Ovary (tissue), 9 donors: ENCODE results near the gene PPL. TPM values are rescaled to one million over a fixed set of nuclear protein-coding genes. Genes with fewer than 3 reads are reported as not detected.

Experiments
- DNase-seq, 5 donors: peaks; one replicate each; pipeline ENCODE4 v3.0.0-alpha.2; 2019 to 2020
- H3K27ac ChIP-seq, 2 donors: fragments of 200-600 bp; one replicate each; pipeline versions ENCODE4 v1.5.1 to v1.8.0; 2019 to 2022
- H3K27me3 ChIP-seq: fragments of 200-600 bp; one replicate; pipeline ENCODE4 v1.8.0; 2022
- H3K36me3 ChIP-seq: fragments of 200-600 bp; sonication (generic); one replicate; pipeline ENCODE4 v1.5.1; 2019
- H3K4me1 ChIP-seq: one replicate; pipeline ENCODE4 v1.8.1; 2013; ENCODE audit warnings: mild to moderate bottlenecking, moderate library complexity; ENCODE audit not compliant: insufficient read depth
- H3K4me3 ChIP-seq: fragments of 200-600 bp; sonication (generic); one replicate; pipeline ENCODE4 v1.5.1; 2017
- H3K9me3 ChIP-seq, 2 donors: fragments of 200-600 bp in 1 of 2; sonication (generic) in 1 of 2; one replicate each; pipeline versions ENCODE4 v1.5.1 to v1.8.1; 2013 to 2019; ENCODE audit warnings: mild to moderate bottlenecking in 1 of 2, moderate library complexity in 1 of 2
- CTCF ChIP-seq, 3 donors: fragments of 450-650 bp in 2 of 3; fragments of 200-600 bp in 1 of 3; IDR thresholded peaks; one replicate each; pipeline versions ENCODE4 v1.5.1 to v1.8.0; 2016 to 2022; ENCODE audit warnings: antibody characterized with exemption in 3 of 3, mild to moderate bottlenecking in 1 of 3
- EP300 ChIP-seq: sonication (generic); formaldehyde crosslinking; IDR thresholded peaks from one replicate; pipeline ENCODE4 v1.6.1; 2017; ENCODE audit warnings: antibody characterized with exemption
- POLR2A ChIP-seq: fragments of 450-650 bp; IDR thresholded peaks from one replicate; pipeline ENCODE4 v1.6.1; 2017; ENCODE audit warnings: antibody characterized with exemption, mild to moderate bottlenecking, moderate library complexity
- WGBS, 3 donors: extraction: QIAGEN DNeasy Blood & Tissue Kit in 1 of 3; methylation state at CpG; one replicate each; pipeline versions ENCODE4 v1.1.5 to v1.1.7; 2013 to 2017; 5-methylcytosine and 5-hydroxymethylcytosine counted together
- intact Hi-C, 4 donors: fragments of 100-400 bp; cut with DNase I; formaldehyde crosslinking; loops; one replicate each; pipeline versions ENCODE4 v1.11.0 to v1.15.1; 2022 to 2023
- polyA plus RNA-seq, 2 donors: library from polyadenylated mRNA; stranded (reverse); fragments of 200-250 nt in 1 of 2; fragments of 350-450 nt in 1 of 2; fragmentation: Illumina TruSeq in 1 of 2; extraction: RNeasy Lipid Tissue Mini Kit (QIAGEN cat#74804) in 1 of 2; gene quantifications; one replicate each; pipeline ENCODE4 v1.2.3, GENCODE V29; 2013 to 2014
- total RNA-seq, 7 donors: library from RNA; depleted of rRNA in 2 of 7; stranded (reverse); fragments of >200 nt in 2 of 7; fragmentation: NEBNext Ultra II Directional in 3 of 7; extraction: Animal tissue kit (Norgen Biotek cat#: 25700) in 3 of 7; gene quantifications; one replicate each; pipeline versions ENCODE4 v1.1.0 to v1.2.4, GENCODE V29; 2016 to 2023
- donor health status: DM: no; HTN: no; CAD: no; lungs with moderate emphysema.
- donor health status: DM: no; HTN: no; CAD: no.
- donor health status: Bipolar disorder and iron deficiency.
- donor health status: DM: yes; HTN: yes; CAD: no.
- donor health status: DM: no; HTN: no; CAD: no.
- donor health status: DM: yes; HTN: yes; CAD: no.

The PPL gene
- total and polyA plus RNA-seq, 9 donors: 4.2 to 37.8 (median 9.1) TPM

DNA sequence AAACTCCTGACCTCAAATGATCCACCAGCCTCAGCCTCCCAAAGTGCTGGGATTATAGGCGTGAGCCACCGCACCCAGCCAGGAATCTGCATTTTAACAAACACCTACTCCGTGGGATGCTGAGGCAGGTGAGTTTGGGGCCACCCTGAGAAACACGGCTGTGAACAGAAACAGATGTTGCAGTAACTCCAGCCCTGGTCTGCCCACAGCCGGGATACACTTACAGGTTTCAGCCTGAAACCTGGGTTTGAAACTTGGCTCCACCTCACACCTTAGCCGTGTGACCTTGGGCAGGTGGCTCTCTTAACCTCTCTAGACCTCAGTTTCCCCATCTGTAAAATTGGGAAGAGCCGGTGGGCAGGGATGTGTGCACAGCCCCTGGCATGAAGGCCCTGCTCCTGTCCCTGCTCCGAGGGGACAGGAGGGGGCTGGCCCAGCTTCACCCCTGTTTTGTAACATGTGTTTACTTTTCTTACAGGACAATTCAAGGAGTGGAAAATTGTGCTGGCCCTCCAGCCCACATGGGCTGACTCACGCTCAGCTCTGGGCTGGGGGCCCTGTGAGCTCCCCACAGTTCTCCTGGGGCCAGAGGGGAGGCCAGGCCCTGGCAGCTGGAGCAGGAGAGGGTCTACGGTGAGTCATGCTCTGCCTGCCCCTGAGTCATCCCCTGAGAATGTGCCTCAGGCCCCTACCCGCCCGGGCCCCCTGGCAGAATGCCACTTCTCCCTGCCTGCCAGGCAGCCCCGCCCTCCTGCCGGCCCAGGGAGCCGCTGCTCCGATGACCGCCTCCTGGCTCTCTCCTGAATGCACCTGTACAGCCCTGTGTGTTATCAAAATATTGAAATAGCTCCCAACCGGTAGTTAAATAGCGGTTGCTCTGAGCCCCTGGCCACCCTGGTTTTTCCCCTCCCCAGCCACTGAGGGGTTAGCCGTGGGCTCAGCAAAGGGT, 7.7 kb upstream of the PPL start:
- H3K9me3 ChIP-seq: no peaks in the 10 kb centered on the region
- DNase-seq: peak; percentile 97 to 98 (median 98)
- H3K4me1 ChIP-seq: peaks cover 29% of the 10 kb centered on the region
- no peaks in the 10 kb centered on the region for H3K27me3 ChIP-seq
- peak overlapping the region; percentile 67 to 82 for H3K27ac ChIP-seq
- no peak for TF ChIP-seq CTCF (IDR thresholded peaks at IDR 0.05)
- TF ChIP-seq POLR2A: no peak
- peak; percentile 50 for TF ChIP-seq EP300
- no peaks in the 10 kb centered on the region for H3K36me3 ChIP-seq
- intact Hi-C loops: loop anchor here in 3 of 4 donors (5.0 to 10.0 kb wide), 3 partner anchors 90 to 100 kb away; partner anchors contain the start of genes GLYR1 (in 2 of the 3) and UBN1 (in 2 of the 3)
- no peak overlapping the region for H3K4me3 ChIP-seq
- 24 to 32% (median 24%) methylated on average over 13 to 20 of the region's 20 CpGs for WGBS, 3 donors

DNA sequence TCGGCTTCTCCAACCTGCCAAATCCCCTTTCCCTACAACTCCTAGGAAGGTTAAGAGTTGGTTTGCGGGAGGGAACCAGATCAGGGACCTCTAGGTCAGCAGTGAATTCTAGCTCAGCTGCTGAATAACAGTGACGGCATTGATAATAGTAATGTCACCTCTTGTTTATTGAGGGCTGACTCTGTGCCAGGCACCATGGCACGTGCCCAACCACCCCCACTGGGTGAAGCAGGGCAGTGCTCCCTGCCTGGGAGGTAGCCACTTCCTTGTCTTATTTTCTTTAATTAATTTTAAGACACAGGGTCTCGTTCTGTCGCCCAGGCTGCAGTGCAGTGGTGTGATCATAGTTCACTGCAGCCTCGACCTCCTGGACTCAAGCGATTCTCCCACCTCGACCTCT, 5.5 kb upstream of the PPL start:
- no peaks in the 10 kb centered on the region for H3K36me3 ChIP-seq
- H3K4me1 ChIP-seq: peaks cover 29% of the 10 kb centered on the region
- TF ChIP-seq POLR2A: no peak
- no peak for TF ChIP-seq CTCF (IDR thresholded peaks at IDR 0.05)
- TF ChIP-seq EP300: no peak
- no peaks in the 10 kb centered on the region for H3K9me3 ChIP-seq
- intact Hi-C loops: loop anchor here in 2 of 4 donors (10.0 kb wide), 2 partner anchors 88 to 98 kb away; partner anchors contain the start of genes GLYR1 (in 1 of the 2) and UBN1 (in 1 of the 2)
- no peak overlapping the region for H3K4me3 ChIP-seq
- WGBS, 3 donors: 46 to 60% (median 57%) methylated on average over 9 of the region's 9 CpGs
- H3K27ac ChIP-seq: peak overlapping the region; percentile 67 to 82
- no peaks in the 10 kb centered on the region for H3K27me3 ChIP-seq
- peak in 2 of 5 donors; percentile 54 to 65 for DNase-seq

- no peak overlapping the region for H3K4me3 ChIP-seq
- intact Hi-C loops: loop anchor here in 2 of 4 donors (10.0 kb wide), 2 partner anchors 86 to 96 kb away; partner anchors contain the start of genes GLYR1 (in 1 of the 2) and UBN1 (in 1 of the 2)
- WGBS, 3 donors: 62 to 69% (median 63%) methylated on average over 7 of the region's 7 CpGs
- no peak for TF ChIP-seq CTCF (IDR thresholded peaks at IDR 0.05)
- no peak for TF ChIP-seq POLR2A
- TF ChIP-seq EP300: no peak
- no peaks in the 10 kb centered on the region for H3K9me3 ChIP-seq
- no peaks in the 10 kb centered on the region for H3K27me3 ChIP-seq
- peaks cover 26% of the 10 kb centered on the region for H3K4me1 ChIP-seq
- H3K27ac ChIP-seq: no peak overlapping the region
- H3K36me3 ChIP-seq: no peaks in the 10 kb centered on the region
- DNase-seq: no peak
These were observed 3.8 kb upstream of the PPL start for GRCh38 chr16:4940719-4941118.

DNA sequence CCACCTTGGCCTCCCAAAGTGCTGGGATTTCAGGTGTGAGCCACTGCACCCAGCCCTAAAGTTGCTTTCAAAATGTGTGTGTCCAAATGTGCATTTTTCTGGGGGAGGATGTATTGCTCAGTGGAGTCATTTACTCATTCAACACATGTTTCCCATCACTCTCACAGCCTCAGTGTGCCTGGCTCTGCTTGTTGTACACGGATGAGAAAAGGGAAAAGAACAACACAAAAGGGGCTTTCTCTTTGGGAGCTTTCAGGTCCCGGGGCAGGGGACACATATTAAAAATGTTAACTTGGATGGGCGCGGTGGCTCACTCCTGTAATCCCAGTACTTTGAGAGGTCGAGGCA, 1.7 kb upstream of the PPL start:
- no peaks in the 10 kb centered on the region for H3K36me3 ChIP-seq
- no peak overlapping the region for H3K4me3 ChIP-seq
- H3K4me1 ChIP-seq: peaks cover 12% of the 10 kb centered on the region
- H3K27ac ChIP-seq: no peak overlapping the region
- DNase-seq: no peak
- H3K9me3 ChIP-seq: no peaks in the 10 kb centered on the region
- H3K27me3 ChIP-seq: no peaks in the 10 kb centered on the region
- intact Hi-C loops: loop anchor here in 1 of 4 donors (10.0 kb wide), 1 partner anchor 84 kb away; no protein-coding TSS in a partner anchor
- TF ChIP-seq POLR2A (no peak), EP300 (no peak), CTCF (IDR thresholded peaks at IDR 0.05) (no peak)
- WGBS, 3 donors: 66 to 78% (median 75%) methylated on average over 5 of the region's 5 CpGs
